Body of pancreas (tissue), 4 donors: ENCODE data around the gene ADRA2C.

Experiments used
- POLR2A ChIP-seq, 3 donors: fragments of 450-650 bp; IDR thresholded peaks; one replicate each; pipeline ENCODE4 v1.6.1; 2016; ENCODE audit warnings: antibody characterized with exemption in 3 of 3, mild to moderate bottlenecking in 2 of 3
- TF ChIP-seq, protein P1 (sequence below), 7 experiments: fragments of 450-650 bp in 4 of 7; fragments of 200-600 bp in 3 of 7; sonication (generic) in 3 of 7; IDR thresholded peaks; one replicate each; pipeline ENCODE4 v1.5.1; 2016 to 2019; ENCODE audit warnings: antibody characterized with exemption in 7 of 7

DNA sequence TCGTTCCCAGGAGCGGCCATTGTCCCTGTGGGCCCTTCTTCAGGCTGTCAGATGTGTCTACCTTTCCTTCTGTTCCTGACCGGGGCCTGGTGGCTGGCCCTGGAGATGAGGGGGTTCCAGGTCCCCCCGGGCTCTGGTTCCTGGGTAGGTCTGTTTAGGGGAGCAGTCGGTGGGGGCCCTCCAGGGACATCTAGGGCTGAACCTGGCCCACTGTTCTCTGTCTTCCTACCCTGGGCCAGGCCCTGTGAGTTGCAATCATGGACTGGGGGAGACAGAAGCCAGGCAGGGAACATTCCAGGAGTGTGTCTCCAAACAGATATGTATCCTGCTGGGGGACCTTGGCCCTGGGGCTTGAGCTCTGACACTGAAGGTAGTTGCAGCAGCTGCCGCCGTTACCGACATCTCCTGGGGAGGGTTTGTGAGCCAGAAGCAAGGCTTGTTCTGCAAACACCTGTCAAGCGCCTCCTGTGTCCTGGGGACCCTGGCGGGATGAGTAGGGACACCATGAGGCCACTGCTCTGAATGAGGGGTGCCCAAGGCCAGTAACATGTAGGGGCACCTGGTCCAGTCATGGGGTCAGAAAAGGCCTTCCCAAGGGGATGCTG lies 49.5 kb upstream of the ADRA2C start:
- TF ChIP-seq, protein P1, sequence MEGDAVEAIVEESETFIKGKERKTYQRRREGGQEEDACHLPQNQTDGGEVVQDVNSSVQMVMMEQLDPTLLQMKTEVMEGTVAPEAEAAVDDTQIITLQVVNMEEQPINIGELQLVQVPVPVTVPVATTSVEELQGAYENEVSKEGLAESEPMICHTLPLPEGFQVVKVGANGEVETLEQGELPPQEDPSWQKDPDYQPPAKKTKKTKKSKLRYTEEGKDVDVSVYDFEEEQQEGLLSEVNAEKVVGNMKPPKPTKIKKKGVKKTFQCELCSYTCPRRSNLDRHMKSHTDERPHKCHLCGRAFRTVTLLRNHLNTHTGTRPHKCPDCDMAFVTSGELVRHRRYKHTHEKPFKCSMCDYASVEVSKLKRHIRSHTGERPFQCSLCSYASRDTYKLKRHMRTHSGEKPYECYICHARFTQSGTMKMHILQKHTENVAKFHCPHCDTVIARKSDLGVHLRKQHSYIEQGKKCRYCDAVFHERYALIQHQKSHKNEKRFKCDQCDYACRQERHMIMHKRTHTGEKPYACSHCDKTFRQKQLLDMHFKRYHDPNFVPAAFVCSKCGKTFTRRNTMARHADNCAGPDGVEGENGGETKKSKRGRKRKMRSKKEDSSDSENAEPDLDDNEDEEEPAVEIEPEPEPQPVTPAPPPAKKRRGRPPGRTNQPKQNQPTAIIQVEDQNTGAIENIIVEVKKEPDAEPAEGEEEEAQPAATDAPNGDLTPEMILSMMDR (IDR thresholded peaks at IDR 0.05) = no peak
- no peak for TF ChIP-seq POLR2A (IDR thresholded peaks at IDR 0.05)
